ENCODE data around the gene CDIPT. TPM values are rescaled to one million over a fixed set of nuclear protein-coding genes. Genes with fewer than 3 reads are reported as not detected.

The CDIPT gene
- polyA plus RNA-seq, 1 experiment = 89.9 TPM

- DNase-seq (ENCODE audit: low read depth, low spot score) = no peak
- CTCF ChIA-PET = no interaction called here
- no peak overlapping the region for H3K4me3 ChIP-seq (ENCODE audit: low read depth, low read length)
- H3K9me3 ChIP-seq (ENCODE audit: control insufficient read depth, insufficient read depth, low read length) = no peaks in the 10 kb centered on the region; the same call in 1 of the 2 replicates
- H3K27me3 ChIP-seq (ENCODE audit: control insufficient read depth, insufficient read depth, low read length) = no peaks in the 10 kb centered on the region
- TF ChIP-seq CTCF (IDR thresholded peaks at IDR 0.05; ENCODE audit: low read depth, low read length) = no peak
- H3K27ac ChIP-seq (ENCODE audit: low read depth, low read length) = peak overlapping the region; percentile 47
- POLR2A ChIA-PET = interaction anchor here (0.7 to 1.0 kb wide), 3 partner anchors 17 to 1680 kb away, joined by 3 to 7 read pairs (median 4); partner anchors contain the start of gene KCTD13
These were observed 46.4 kb upstream of the CDIPT start for GRCh38 chr16:29909391-29909790.

GRCh38 chr16:29908719-29909220 is 45.7 kb upstream of the CDIPT start:
- ChIA-PET POLR2A (interaction anchor here (0.7 to 1.0 kb wide), 2 partner anchors 18 to 1679 kb away, joined by 3 to 4 read pairs; partner anchors contain the start of gene KCTD13), CTCF (no interaction called here)
- Histone ChIP-seq H3K4me3 (ENCODE audit: low read depth, low read length) (no peak overlapping the region), H3K27ac (ENCODE audit: low read depth, low read length) (no peak overlapping the region), H3K27me3 (ENCODE audit: control insufficient read depth, insufficient read depth, low read length) (no peaks in the 10 kb centered on the region), H3K9me3 (ENCODE audit: control insufficient read depth, insufficient read depth, low read length) (no peaks in the 10 kb centered on the region; the same call in 1 of the 2 replicates)
- DNase-seq (ENCODE audit: low read depth, low spot score) = no peak
- no peak for TF ChIP-seq CTCF (IDR thresholded peaks at IDR 0.05; ENCODE audit: low read depth, low read length)

- Histone ChIP-seq H3K27me3 (ENCODE audit: control insufficient read depth, insufficient read depth, low read length) (no peaks in the 10 kb centered on the region), H3K9me3 (ENCODE audit: control insufficient read depth, insufficient read depth, low read length) (no peaks in the 10 kb centered on the region; the same call in 1 of the 2 replicates), H3K27ac (ENCODE audit: low read depth, low read length) (no peak overlapping the region), H3K4me3 (ENCODE audit: low read depth, low read length) (no peak overlapping the region)
- ChIA-PET CTCF (interaction anchor here (0.5 kb wide), 1 partner anchor 114 kb away, joined by 5 read pairs; no protein-coding TSS in a partner anchor), POLR2A (no interaction called here)
- DNase-seq (ENCODE audit: low read depth, low spot score) = no peak
- TF ChIP-seq CTCF (IDR thresholded peaks at IDR 0.05; ENCODE audit: low read depth, low read length) = no peak
These were observed 44.9 kb upstream of the CDIPT start for GRCh38 chr16:29907973-29908372.

GRCh38 chr16:29906520-29907244 is 43.7 kb upstream of the CDIPT start:
- H3K4me3 ChIP-seq (ENCODE audit: low read depth, low read length) = no peak overlapping the region
- POLR2A ChIA-PET = no interaction called here
- H3K27me3 ChIP-seq (ENCODE audit: control insufficient read depth, insufficient read depth, low read length) = no peaks in the 10 kb centered on the region
- CTCF ChIA-PET = interaction anchor here (0.5 kb wide), 1 partner anchor 39 kb away, joined by 3 read pairs; no protein-coding TSS in a partner anchor
- H3K9me3 ChIP-seq (ENCODE audit: control insufficient read depth, insufficient read depth, low read length) = no peaks in the 10 kb centered on the region; the same call in 1 of the 2 replicates
- no peak for DNase-seq (ENCODE audit: low read depth, low spot score)
- TF ChIP-seq CTCF (IDR thresholded peaks at IDR 0.05; ENCODE audit: low read depth, low read length) = no peak
- no peak overlapping the region for H3K27ac ChIP-seq (ENCODE audit: low read depth, low read length)

- TF ChIP-seq CTCF (IDR thresholded peaks at IDR 0.05; ENCODE audit: low read depth, low read length) = no peak
- POLR2A ChIA-PET = no interaction called here
These were observed 42.6 kb upstream of the CDIPT start for GRCh38 chr16:29905668-29906067.

More at GRCh38 chr16:29905668-29906067, 42.6 kb upstream of the CDIPT start:
- Histone ChIP-seq H3K4me3 (ENCODE audit: low read depth, low read length) (no peak overlapping the region), H3K9me3 (ENCODE audit: control insufficient read depth, insufficient read depth, low read length) (no peaks in the 10 kb centered on the region), H3K27ac (ENCODE audit: low read depth, low read length) (no peak overlapping the region), H3K27me3 (ENCODE audit: control insufficient read depth, insufficient read depth, low read length) (no peaks in the 10 kb centered on the region)
- CTCF ChIA-PET = no interaction called here
- no peak for DNase-seq (ENCODE audit: low read depth, low spot score)

Data from AG04450 (cell line).